BE2C (cell line): ENCODE data around the gene APLF.
A peak's percentile ranks its signal among the peaks of the same experiment; 100 is the strongest.
"Not testable (repeated sequence)": the region's sequence is repeated elsewhere in the genome, so short reads cannot be mapped to it uniquely, and the experiment has no call there.

ENCODE experiments used
- DNase-seq: peaks from one replicate; pipeline ENCODE4 v3.0.0-alpha.2; 2020
- H3K27me3 ChIP-seq: fragments of 250-450 bp; sonication (Bioruptor Pico); 2 replicates; pipeline ENCODE4 v1.5.1; 2020; ENCODE audit warnings: mild to moderate bottlenecking
- H3K36me3 ChIP-seq: fragments of 250-450 bp; sonication (Bioruptor Pico); 2 replicates; pipeline ENCODE4 v1.5.1; 2020; ENCODE audit warnings: mild to moderate bottlenecking
- H3K4me1 ChIP-seq: fragments of 250-450 bp; sonication (Bioruptor Pico); 2 replicates; pipeline ENCODE4 v1.5.1; 2020
- H3K4me3 ChIP-seq: 2 replicates; pipeline ENCODE4 v1.5.1; 2011; ENCODE audit warnings: low read depth, low read length
- H3K9me3 ChIP-seq: fragments of 250-450 bp; sonication (Bioruptor Pico); 2 replicates; pipeline ENCODE4 v1.5.1; 2020
- TF ChIP-seq, protein P1 (sequence below): IDR thresholded peaks from 2 replicates; pipeline ENCODE4 v1.5.1; 2012; ENCODE audit warnings: mild to moderate bottlenecking, low read depth, low read length

The APLF gene

DNA sequence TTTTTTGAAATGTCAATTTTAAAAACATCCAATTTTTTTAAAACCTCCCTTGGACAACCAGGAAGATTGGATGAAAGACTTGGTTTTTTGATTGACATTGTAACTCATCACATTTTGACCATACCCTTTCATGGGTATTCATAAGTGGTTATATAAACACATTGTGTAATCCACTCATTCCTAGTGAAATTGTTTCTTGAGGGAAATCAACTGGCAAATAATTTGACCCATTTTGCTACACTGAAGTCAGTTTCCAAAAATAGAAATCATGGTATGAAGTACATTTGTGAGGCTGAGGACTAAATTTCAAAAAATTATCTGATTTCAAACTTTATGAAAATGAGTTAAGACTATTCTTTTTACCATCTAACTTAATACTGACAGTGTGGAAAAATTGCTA, 31.8 kb upstream of the APLF start:
- Histone ChIP-seq H3K4me1 (peaks cover 3% of the 10 kb centered on the region), H3K9me3 (no peaks in the 10 kb centered on the region), H3K4me3 (no peak overlapping the region), H3K27me3 (no peaks in the 10 kb centered on the region), H3K36me3 (no peaks in the 10 kb centered on the region)
- DNase-seq, result no peak
- TF ChIP-seq, protein P1, sequence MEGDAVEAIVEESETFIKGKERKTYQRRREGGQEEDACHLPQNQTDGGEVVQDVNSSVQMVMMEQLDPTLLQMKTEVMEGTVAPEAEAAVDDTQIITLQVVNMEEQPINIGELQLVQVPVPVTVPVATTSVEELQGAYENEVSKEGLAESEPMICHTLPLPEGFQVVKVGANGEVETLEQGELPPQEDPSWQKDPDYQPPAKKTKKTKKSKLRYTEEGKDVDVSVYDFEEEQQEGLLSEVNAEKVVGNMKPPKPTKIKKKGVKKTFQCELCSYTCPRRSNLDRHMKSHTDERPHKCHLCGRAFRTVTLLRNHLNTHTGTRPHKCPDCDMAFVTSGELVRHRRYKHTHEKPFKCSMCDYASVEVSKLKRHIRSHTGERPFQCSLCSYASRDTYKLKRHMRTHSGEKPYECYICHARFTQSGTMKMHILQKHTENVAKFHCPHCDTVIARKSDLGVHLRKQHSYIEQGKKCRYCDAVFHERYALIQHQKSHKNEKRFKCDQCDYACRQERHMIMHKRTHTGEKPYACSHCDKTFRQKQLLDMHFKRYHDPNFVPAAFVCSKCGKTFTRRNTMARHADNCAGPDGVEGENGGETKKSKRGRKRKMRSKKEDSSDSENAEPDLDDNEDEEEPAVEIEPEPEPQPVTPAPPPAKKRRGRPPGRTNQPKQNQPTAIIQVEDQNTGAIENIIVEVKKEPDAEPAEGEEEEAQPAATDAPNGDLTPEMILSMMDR, result no peak

DNA sequence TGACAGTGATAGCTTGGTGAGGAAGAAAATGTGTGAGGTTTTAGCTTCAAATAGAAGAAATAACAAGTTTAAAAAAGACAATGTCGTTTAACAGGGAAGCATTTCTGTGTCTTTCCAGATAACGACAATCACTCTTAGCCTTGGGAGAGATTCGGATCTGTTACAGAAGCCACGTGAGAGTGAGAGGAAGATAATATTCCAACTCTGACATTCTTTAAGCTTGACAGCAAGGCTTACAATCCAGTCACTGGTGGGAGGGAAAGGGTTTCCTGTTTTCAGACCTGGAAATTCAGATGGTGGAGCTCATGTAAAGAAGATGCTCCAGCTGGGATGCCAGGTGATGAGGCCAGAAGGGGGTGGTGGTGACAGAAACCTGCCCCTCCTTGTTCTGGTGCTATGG, 31.1 kb upstream of the APLF start:
- H3K4me3 ChIP-seq, result no peak overlapping the region
- H3K27me3 ChIP-seq, result no peaks in the 10 kb centered on the region
- TF ChIP-seq, protein P1, result no peak
- peaks cover 8% of the 10 kb centered on the region for H3K4me1 ChIP-seq
- no peaks in the 10 kb centered on the region for H3K9me3 ChIP-seq
- H3K36me3 ChIP-seq, result no peaks in the 10 kb centered on the region
- DNase-seq, result no peak

DNA sequence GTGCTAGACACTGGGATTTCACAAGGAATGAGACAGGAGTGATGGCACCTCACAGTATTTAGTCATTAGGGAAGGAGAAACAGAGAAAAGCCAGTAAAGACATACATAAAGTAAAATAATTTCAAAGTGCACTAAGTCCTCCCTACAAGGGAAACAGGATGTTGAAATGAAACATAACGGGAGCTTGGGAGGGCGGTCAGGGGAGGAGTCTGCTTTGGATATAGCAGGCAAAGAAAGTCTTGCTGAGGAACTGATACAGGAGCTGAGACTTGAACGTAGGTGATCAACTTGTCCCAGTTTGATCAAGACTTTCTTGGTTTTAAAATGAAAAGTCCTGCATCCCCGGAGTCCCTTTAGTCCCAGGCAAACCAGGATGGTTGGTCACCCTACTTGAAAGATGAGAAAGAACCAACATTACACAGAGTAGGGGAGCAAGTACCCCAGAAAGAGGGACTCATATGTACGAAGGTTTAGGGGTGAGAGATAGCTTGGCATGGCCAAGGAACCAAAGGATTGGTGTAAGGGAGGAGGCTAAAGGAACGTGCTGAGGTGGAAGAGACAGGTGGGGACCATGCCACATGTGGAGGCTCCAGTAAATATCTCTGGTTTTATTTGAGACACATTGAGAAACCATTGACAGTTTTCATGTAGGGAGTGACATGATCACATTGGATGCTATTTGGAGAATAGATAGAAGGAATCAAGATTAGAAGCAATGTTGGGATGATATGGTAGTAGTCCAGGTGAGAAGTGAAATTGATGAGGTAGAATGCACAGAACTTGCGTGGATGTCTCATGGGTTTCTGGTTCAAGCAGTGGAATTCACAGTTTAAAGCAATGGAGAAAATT, 28.7 kb upstream of the APLF start:
- Histone ChIP-seq H3K4me3 (no peak overlapping the region), H3K9me3 (no peaks in the 10 kb centered on the region), H3K4me1 (peaks cover 9% of the 10 kb centered on the region), H3K36me3 (no peaks in the 10 kb centered on the region), H3K27me3 (no peaks in the 10 kb centered on the region)
- DNase-seq, result no peak
- TF ChIP-seq, protein P1, result no peak

DNA sequence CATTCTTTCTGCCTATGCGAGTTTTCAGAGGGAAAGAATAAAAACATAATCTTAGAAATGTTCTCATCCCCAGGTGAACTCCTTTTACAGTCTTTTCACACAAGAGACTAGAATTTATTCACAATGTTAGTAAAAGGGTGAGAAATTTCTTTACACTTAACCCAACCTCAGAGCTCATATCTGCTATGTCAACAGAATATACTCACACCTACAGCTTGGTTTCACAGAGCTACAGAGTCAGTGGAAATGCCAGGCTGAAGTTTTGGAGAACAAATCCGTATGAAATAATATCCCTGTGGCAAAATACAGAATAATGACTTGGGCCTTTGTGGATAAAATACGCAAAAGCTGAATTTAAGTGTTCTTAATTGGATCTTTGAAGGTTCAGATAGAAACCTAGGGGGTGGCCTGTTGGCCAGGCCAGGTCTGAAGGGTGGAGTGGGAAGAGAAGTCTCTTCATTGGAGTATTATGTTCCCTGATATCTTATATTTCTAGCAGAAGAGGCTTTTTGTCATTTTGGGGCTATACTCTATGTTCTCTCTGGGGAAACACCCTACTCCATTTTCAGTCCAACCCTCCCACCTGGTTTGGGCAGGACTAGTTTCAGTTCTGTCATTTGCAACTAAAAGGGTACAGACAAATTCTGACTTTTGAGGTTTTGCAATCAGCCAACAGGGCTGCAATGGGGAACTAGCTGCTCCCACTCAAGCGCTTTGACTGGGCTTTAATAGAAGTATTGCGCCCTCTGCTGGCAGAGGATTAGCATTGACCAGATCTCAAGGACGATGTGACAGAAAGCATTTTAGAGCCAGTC, 26.0 kb upstream of the APLF start:
- peak; percentile 74 for DNase-seq
- Histone ChIP-seq H3K4me3 (no peak overlapping the region), H3K36me3 (no peaks in the 10 kb centered on the region), H3K4me1 (peaks cover 9% of the 10 kb centered on the region), H3K27me3 (no peaks in the 10 kb centered on the region), H3K9me3 (no peaks in the 10 kb centered on the region)
- TF ChIP-seq, protein P1, result peak; percentile 77

DNA sequence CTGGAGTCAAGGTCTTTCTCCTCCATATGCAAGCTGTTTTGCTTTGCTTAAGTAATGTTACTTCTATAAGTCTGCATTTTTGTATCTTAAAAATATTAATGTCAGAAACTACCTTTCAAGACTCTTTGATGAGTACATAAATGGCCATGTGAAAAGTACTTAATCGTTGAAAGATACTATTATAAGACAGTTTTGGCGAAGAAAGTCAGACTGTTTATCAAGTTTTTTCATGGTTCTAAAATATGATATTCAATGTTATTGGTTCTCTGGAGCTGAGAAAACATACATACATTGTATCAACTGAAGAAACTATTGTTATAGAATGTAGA, 25.4 kb upstream of the APLF start:
- Histone ChIP-seq H3K36me3 (no peaks in the 10 kb centered on the region), H3K4me3 (no peak overlapping the region), H3K27me3 (no peaks in the 10 kb centered on the region), H3K4me1 (peaks cover 9% of the 10 kb centered on the region), H3K9me3 (no peaks in the 10 kb centered on the region)
- TF ChIP-seq, protein P1, result no peak
- no peak for DNase-seq

DNA sequence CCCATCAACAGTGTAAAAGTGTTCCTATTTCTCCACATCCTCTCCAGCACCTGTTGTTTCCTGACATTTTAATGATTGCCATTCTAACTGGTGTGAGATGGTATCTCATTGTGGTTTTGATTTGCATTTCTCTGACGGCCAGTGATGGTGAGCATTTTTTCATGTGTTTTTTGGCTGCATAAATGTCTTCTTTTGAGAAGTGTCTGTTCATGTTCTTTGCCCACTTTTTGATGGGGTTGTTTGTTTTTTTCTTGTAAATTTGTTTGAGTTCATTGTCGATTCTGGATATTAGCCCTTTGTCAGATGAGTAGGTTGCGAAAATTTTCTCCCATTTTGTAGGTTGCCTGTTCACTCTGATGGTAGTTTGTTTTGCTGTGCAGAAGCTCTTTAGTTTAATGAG, 21.0 kb upstream of the APLF start:
- DNase-seq, H3K9me3 ChIP-seq, H3K4me1 ChIP-seq, H3K4me3 ChIP-seq, H3K27me3 ChIP-seq, H3K36me3 ChIP-seq: not testable (repeated sequence)
